ENCODE results near the gene LMAN2L.

DNA sequence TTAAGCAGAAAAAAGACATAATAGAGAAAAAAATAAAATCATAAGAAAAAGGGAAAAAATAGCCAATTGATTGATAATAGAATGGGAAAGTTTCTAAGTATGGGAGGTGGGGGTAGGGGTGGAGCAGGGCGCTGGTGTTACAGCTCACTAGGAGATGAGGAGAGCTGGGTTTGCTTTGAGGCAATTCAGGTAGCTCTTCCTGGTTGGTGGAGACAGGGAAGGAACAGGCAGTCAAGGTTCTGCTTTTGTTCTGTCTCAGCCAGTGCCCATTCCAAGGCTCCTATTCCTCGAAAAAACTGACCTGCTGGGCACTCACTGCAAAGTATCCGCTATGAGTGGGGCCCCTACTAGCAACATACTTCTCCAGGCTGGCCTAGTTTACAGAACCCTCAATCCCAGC is 19.1 kb upstream of the LMAN2L start:
- TF ChIP-seq EZH2 (IDR thresholded peaks at IDR 0.05; ENCODE audit: low read depth): no peak
- TF ChIP-seq, protein P1, sequence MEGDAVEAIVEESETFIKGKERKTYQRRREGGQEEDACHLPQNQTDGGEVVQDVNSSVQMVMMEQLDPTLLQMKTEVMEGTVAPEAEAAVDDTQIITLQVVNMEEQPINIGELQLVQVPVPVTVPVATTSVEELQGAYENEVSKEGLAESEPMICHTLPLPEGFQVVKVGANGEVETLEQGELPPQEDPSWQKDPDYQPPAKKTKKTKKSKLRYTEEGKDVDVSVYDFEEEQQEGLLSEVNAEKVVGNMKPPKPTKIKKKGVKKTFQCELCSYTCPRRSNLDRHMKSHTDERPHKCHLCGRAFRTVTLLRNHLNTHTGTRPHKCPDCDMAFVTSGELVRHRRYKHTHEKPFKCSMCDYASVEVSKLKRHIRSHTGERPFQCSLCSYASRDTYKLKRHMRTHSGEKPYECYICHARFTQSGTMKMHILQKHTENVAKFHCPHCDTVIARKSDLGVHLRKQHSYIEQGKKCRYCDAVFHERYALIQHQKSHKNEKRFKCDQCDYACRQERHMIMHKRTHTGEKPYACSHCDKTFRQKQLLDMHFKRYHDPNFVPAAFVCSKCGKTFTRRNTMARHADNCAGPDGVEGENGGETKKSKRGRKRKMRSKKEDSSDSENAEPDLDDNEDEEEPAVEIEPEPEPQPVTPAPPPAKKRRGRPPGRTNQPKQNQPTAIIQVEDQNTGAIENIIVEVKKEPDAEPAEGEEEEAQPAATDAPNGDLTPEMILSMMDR (conservative IDR thresholded peaks at IDR 0.05): no peak
